DOHH2 (cell line): ENCODE data around the gene GLCCI1.

Source experiments
- H3F3A ChIP-seq: fragments of 200-600 bp; sonication (generic), shearing (Covaris generic); 2 replicates; pipeline ENCODE4 v1.6.0; 2016; ENCODE audit warnings: antibody characterized with exemption, mild to moderate bottlenecking; ENCODE audit not compliant: control insufficient read depth, insufficient read depth
- H3K27ac ChIP-seq: fragments of 200-600 bp; sonication (generic); 2 replicates; pipeline ENCODE4 v1.5.1; 2014; ENCODE audit warnings: low read depth, mild to moderate bottlenecking, low read length, moderate library complexity
- H3K27me3 ChIP-seq: fragments of 200-600 bp; sonication (generic); 2 replicates; pipeline ENCODE4 v1.6.1; 2014; ENCODE audit warnings: mild to moderate bottlenecking, low read length, mixed read lengths; ENCODE audit not compliant: control insufficient read depth
- H3K36me3 ChIP-seq: fragments of 200-600 bp; sonication (generic); 2 replicates; pipeline ENCODE4 v1.6.1; 2014; ENCODE audit warnings: mild to moderate bottlenecking, low read length, moderate library complexity, mixed read lengths; ENCODE audit not compliant: control insufficient read depth
- H3K4me1 ChIP-seq: fragments of 200-600 bp; sonication (generic); 2 replicates; pipeline ENCODE4 v1.6.1; 2014; ENCODE audit warnings: mild to moderate bottlenecking, low read length, mixed read lengths; ENCODE audit not compliant: control insufficient read depth
- H3K4me2 ChIP-seq: fragments of 200-600 bp; sonication (generic); 2 replicates; pipeline ENCODE4 v1.6.0; 2014; ENCODE audit warnings: mild to moderate bottlenecking, low read length, moderate library complexity
- H3K4me3 ChIP-seq: fragments of 200-600 bp; sonication (generic); 2 replicates; pipeline ENCODE4 v1.5.1; 2014; ENCODE audit warnings: mild to moderate bottlenecking, low read length, mixed read lengths
- H3K79me2 ChIP-seq: fragments of 200-600 bp; sonication (generic); 2 replicates; pipeline ENCODE4 v1.6.1; 2014; ENCODE audit warnings: mild to moderate bottlenecking, low read length, mixed read lengths; ENCODE audit not compliant: control insufficient read depth
- H3K9me2 ChIP-seq: fragments of 200-600 bp; sonication (generic); replicated peaks from 2 replicates; pipeline ENCODE4 v1.6.1; 2014; ENCODE audit warnings: mild to moderate bottlenecking, low read length, mixed read lengths; ENCODE audit not compliant: control insufficient read depth
- H3K9me3 ChIP-seq: fragments of 200-600 bp; sonication (generic); 2 replicates; pipeline ENCODE4 v1.6.1; 2014; ENCODE audit warnings: antibody characterized with exemption, low read length, mixed read lengths; ENCODE audit not compliant: control insufficient read depth, insufficient read depth
- H4K20me1 ChIP-seq: fragments of 200-600 bp; sonication (generic); 2 replicates; pipeline ENCODE4 v1.6.0; 2014; ENCODE audit warnings: low read depth, mild to moderate bottlenecking, antibody characterized with exemption, low read length, moderate library complexity; ENCODE audit not compliant: control insufficient read depth, insufficient read depth
- CTCF ChIP-seq: fragments of 200-600 bp; sonication (generic); IDR thresholded peaks from one replicate; pipeline ENCODE4 v1.5.1; 2014; ENCODE audit warnings: antibody characterized with exemption, mild to moderate bottlenecking, low read depth, low read length; ENCODE audit not compliant: poor library complexity, severe bottlenecking
- EZH2phosphoT487 ChIP-seq: fragments of 200-600 bp; sonication (generic); IDR thresholded peaks from 2 replicates; pipeline ENCODE4 v1.6.1; 2017; ENCODE audit warnings: borderline replicate concordance, mild to moderate bottlenecking, antibody characterized with exemption, low read length, moderate library complexity, mixed read lengths

GLCCI1 gene

GRCh38 chr7:8015746-8016120 is 47.1 kb downstream of the GLCCI1 start:
- Histone ChIP-seq H3K4me2 (no peak overlapping the region), H4K20me1 (no peaks in the 10 kb centered on the region), H3K79me2 (peaks cover 44% of the 10 kb centered on the region), H3K9me3 (no peaks in the 10 kb centered on the region), H3K4me3 (no peak overlapping the region), H3K4me1 (no peaks in the 10 kb centered on the region), H3K27ac (no peak overlapping the region), H3F3A (peaks cover 2% of the 10 kb centered on the region; the same call in 1 of the 2 replicates), H3K36me3 (peaks cover 63% of the 10 kb centered on the region), H3K9me2 (no peaks in the 10 kb centered on the region), H3K27me3 (no peaks in the 10 kb centered on the region)
- TF ChIP-seq EZH2phosphoT487 (no peak), CTCF (no peak)

GRCh38 chr7:8017423-8017822 is 48.8 kb downstream of the GLCCI1 start:
- Histone ChIP-seq H3K9me2 (no peaks in the 10 kb centered on the region), H3K36me3 (peaks cover 54% of the 10 kb centered on the region), H4K20me1 (no peaks in the 10 kb centered on the region), H3K4me3 (no peak overlapping the region), H3K4me2 (no peak overlapping the region), H3K9me3 (no peaks in the 10 kb centered on the region), H3F3A (peaks cover 2% of the 10 kb centered on the region; the same call in 1 of the 2 replicates), H3K4me1 (no peaks in the 10 kb centered on the region), H3K27me3 (no peaks in the 10 kb centered on the region), H3K79me2 (peaks cover 37% of the 10 kb centered on the region), H3K27ac (no peak overlapping the region)
- TF ChIP-seq CTCF (no peak), EZH2phosphoT487 (no peak)

GRCh38 chr7:8018961-8019360 is 50.4 kb downstream of the GLCCI1 start:
- Histone ChIP-seq H3K36me3 (peaks cover 64% of the 10 kb centered on the region), H4K20me1 (no peaks in the 10 kb centered on the region), H3K4me2 (no peak overlapping the region), H3F3A (peaks cover 2% of the 10 kb centered on the region; the same call in 1 of the 2 replicates), H3K9me2 (no peaks in the 10 kb centered on the region), H3K9me3 (no peaks in the 10 kb centered on the region; the same call in 1 of the 2 replicates), H3K79me2 (peaks cover 37% of the 10 kb centered on the region), H3K4me3 (no peak overlapping the region), H3K4me1 (no peaks in the 10 kb centered on the region), H3K27ac (no peak overlapping the region), H3K27me3 (no peaks in the 10 kb centered on the region)
- TF ChIP-seq EZH2phosphoT487 (no peak), CTCF (no peak)
